ENCODE results near the gene MFN2. TPM values are rescaled to one million over a fixed set of nuclear protein-coding genes. Genes with fewer than 3 reads are reported as not detected.

Gene MFN2
- 16.6 and 16.8 TPM in 2 replicates for polyA plus RNA-seq

GRCh38 chr1:11979851-11980675, at the start of gene MFN2:
MFN2 (plus strand) TSS chr1:11980444; CDS start chr1:11989169, 8,725 bp downstream.

GRCh38 chr1:11934302-11935056, 45.8 kb upstream of the MFN2 start, which contains the start of gene PLOD1:
PLOD1 (plus strand) TSS chr1:11934717; CDS start chr1:11934780, 63 bp downstream.

Other genes with a start within 250 kb of the MFN2 start
- gene AGTRAP, start 244.3 kb upstream of the MFN2 start, polyA plus RNA-seq: 1.8 and 1.9 TPM in 2 replicates
- gene C1orf167, start 218.3 kb upstream of the MFN2 start, polyA plus RNA-seq: not detected in 2 replicates
- gene MTHFR, start 174.5 kb upstream of the MFN2 start, polyA plus RNA-seq: 0.34 and 0.98 TPM in 2 replicates
- gene CLCN6, start 174.3 kb upstream of the MFN2 start, polyA plus RNA-seq: 10.5 and 11.9 TPM in 2 replicates
- gene NPPA, start 132.7 kb upstream of the MFN2 start, polyA plus RNA-seq: 1.8 TPM in 1 of 2 replicates, not detected in the other
- gene NPPB, start 121.5 kb upstream of the MFN2 start, polyA plus RNA-seq: 1.8 TPM in 1 of 2 replicates, not detected in the other
- gene KIAA2013, start 54.0 kb upstream of the MFN2 start, polyA plus RNA-seq: 2.0 and 7.0 TPM in 2 replicates
- gene PLOD1, start 45.7 kb upstream of the MFN2 start, polyA plus RNA-seq: 12.0 and 21.7 TPM in 2 replicates
- 1.2 and 2.5 TPM in 2 replicates for gene MIIP, start 39.1 kb downstream of the MFN2 start, polyA plus RNA-seq
- not detected in 2 replicates for gene TNFRSF8, start 82.9 kb downstream of the MFN2 start, polyA plus RNA-seq
- gene TNFRSF1B, start 186.5 kb downstream of the MFN2 start, polyA plus RNA-seq: not detected in 2 replicates
- 10.6 and 17.3 TPM in 2 replicates for gene VPS13D, start 249.6 kb downstream of the MFN2 start, polyA plus RNA-seq

Measured in Purkinje cell (primary cell).